ENCODE results near the gene PPARG.
A peak's percentile ranks its signal among the peaks of the same experiment; 100 is the strongest.

PPARG gene

DNA sequence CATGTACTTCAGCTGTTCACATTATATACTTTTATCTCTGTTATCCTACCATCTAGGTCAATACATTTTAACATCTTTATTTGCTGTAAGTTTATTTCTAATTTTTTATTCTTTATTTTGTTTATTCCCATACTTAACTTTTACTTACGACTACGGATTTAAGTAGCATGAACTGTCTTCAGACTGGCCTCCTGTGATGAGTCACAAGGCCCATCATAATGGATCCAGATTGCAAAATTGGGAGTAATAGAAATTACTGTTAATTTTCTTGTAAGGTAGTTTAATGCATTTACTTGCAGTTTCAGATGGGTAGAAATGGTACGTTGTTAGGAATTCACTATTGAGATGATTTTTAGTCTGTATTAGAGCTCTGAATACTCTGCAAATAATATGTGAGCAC lies 45.9 kb downstream of the PPARG start:
- Histone ChIP-seq H3K9me3 (ENCODE audit: control insufficient read depth, low read length) (no peaks in the 10 kb centered on the region), H3K4me3 (ENCODE audit: low read length) (no peak overlapping the region), H3K9ac (ENCODE audit: low read length) (no peak overlapping the region), H3K4me1 (ENCODE audit: control insufficient read depth, insufficient read depth, low read length) (peaks cover 43% of the 10 kb centered on the region), H3K36me3 (ENCODE audit: control insufficient read depth, insufficient read depth, low read length, severe bottlenecking) (peaks cover 18% of the 10 kb centered on the region), H3K27me3 (replicated peaks; ENCODE audit: control insufficient read depth, insufficient read depth, low read length) (no peaks in the 10 kb centered on the region)
- no peak for DNase-seq (ENCODE audit: low read depth)

DNA sequence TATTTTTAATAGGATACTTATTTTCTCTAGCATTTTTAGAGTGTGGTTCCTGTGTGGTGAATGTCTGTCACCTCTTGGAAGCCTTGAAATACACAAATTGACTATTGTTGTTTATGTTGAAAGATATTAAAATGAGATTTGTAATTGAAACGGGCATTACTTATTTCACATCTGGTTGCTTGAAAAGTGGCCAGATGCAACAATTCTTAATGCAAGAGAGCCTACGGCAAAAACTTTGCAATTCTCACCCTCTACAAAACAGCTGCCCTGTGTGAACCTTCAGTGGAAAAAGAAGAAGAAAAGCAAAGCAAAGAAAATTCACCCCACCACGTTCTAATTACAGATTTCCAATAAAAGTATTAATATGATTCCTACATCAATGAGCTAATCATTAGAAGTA lies 46.6 kb downstream of the PPARG start:
- H3K4me1 ChIP-seq (ENCODE audit: control insufficient read depth, insufficient read depth, low read length): peaks cover 47% of the 10 kb centered on the region
- no peak overlapping the region for H3K9ac ChIP-seq (ENCODE audit: low read length)
- no peak overlapping the region for H3K4me3 ChIP-seq (ENCODE audit: low read length)
- peak; percentile 38 for DNase-seq (ENCODE audit: low read depth)
- no peaks in the 10 kb centered on the region for H3K9me3 ChIP-seq (ENCODE audit: control insufficient read depth, low read length)
- peaks cover 19% of the 10 kb centered on the region for H3K36me3 ChIP-seq (ENCODE audit: control insufficient read depth, insufficient read depth, low read length, severe bottlenecking)
- H3K27me3 ChIP-seq (replicated peaks; ENCODE audit: control insufficient read depth, insufficient read depth, low read length): no peaks in the 10 kb centered on the region

DNA sequence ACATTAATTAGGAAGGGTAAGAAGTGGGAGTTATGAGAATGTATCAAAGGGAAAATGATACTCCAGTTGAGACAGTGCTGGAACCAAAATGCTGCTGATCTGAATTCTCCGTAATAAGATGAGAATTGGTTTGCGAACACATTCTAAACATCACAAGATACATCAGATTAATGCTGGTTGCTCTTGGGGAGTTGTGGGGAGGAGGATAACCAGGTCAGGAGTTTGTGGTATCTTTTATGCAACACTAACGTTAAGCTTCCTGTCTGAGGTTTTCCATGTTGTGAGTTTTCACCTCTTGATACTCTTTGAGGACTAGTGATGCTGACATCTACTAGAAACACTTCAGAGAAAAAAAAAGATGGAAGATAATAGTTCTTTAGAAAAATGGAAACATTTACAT lies 47.2 kb downstream of the PPARG start:
- no peak overlapping the region for H3K9ac ChIP-seq (ENCODE audit: low read length)
- H3K4me3 ChIP-seq (ENCODE audit: low read length): no peak overlapping the region
- no peak for DNase-seq (ENCODE audit: low read depth)
- H3K27me3 ChIP-seq (replicated peaks; ENCODE audit: control insufficient read depth, insufficient read depth, low read length): no peaks in the 10 kb centered on the region
- peaks cover 41% of the 10 kb centered on the region for H3K4me1 ChIP-seq (ENCODE audit: control insufficient read depth, insufficient read depth, low read length)
- H3K9me3 ChIP-seq (ENCODE audit: control insufficient read depth, low read length): no peaks in the 10 kb centered on the region
- H3K36me3 ChIP-seq (ENCODE audit: control insufficient read depth, insufficient read depth, low read length, severe bottlenecking): peaks cover 17% of the 10 kb centered on the region

DNA sequence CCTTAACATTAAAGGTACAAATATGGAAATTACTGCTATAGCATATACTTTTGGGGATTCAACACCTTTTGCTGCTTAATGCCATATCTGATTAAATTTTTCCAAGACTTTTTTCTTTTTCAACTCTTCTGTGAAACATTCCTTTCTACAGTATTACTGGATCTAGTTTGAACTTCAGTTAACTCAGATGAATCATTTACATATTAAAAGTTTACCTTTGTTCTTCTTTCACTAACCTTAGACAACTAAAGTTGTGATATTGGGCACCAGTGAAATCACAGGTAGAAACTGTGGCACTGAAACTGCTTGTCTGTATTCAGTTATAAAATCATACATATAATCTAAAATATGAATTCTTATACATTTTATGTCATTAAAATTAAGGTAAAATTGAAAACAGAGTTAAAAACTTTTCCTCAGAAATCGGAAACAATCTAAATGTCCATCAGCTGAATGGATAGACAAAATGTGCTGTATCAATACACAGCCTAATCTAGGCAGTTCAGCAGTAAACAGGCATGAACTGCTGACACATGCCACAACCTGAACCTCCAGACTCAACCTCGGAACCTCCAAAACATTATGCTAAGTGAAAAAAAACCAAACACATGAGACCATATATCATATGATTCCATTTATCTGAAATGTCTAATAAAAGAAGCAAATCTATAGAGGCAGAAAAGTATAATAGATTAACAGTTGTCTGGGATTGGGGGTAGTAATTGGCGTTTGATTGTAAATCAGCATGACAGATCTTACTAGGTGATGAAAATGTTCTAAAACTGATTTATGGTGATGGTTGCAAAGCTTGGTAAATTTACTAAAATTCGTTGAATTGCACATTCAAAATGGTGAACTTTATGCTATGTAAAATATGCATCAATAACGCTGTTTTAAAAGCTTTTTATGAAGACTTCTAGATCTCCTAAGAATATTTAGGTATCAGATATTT lies 50.0 kb downstream of the PPARG start:
- Histone ChIP-seq H3K9ac (ENCODE audit: low read length) (no peak overlapping the region), H3K4me1 (ENCODE audit: control insufficient read depth, insufficient read depth, low read length) (peaks cover 40% of the 10 kb centered on the region), H3K27me3 (replicated peaks; ENCODE audit: control insufficient read depth, insufficient read depth, low read length) (no peaks in the 10 kb centered on the region), H3K36me3 (ENCODE audit: control insufficient read depth, insufficient read depth, low read length, severe bottlenecking) (peaks cover 17% of the 10 kb centered on the region), H3K4me3 (ENCODE audit: low read length) (no peak overlapping the region), H3K9me3 (ENCODE audit: control insufficient read depth, low read length) (no peaks in the 10 kb centered on the region)
- DNase-seq (ENCODE audit: low read depth): no peak

DNA sequence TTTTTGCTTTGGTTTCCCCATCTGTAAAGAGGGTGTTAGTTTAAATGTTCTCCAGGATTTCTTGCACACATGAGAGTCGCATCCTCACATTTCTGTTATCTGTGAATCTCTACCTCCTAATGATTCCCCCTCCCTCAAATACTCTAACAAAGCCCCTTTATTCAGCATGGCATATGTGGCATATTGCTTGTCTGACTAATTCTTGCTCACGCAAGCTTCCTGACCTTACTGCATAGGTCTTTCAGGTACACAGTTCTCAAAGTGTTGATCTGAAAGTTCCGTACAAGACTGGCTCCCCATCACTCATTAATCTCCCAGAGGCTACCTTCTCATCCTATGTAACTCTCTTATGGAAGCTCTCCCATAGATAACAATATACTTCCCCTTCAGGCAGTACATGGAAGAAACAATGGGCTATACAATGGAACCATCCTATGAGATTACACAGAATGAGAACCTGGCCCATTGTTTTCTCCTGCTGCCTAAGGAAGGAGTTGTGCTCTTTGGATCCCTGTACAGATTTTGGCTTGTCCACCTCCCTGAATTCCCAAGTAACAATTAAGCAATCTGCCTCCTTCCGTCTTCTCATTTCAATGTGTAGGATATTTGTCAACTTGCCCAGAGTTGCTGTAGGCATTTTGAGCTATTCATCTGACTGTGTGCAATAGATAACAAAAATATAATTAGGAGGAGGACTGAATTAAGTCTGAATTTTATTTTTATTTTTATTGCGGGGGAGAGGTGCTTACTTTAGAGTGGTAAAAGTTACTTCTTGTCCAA lies 51.0 kb downstream of the PPARG start:
- Histone ChIP-seq H3K36me3 (ENCODE audit: control insufficient read depth, insufficient read depth, low read length, severe bottlenecking) (peaks cover 19% of the 10 kb centered on the region), H3K4me3 (ENCODE audit: low read length) (no peak overlapping the region), H3K4me1 (ENCODE audit: control insufficient read depth, insufficient read depth, low read length) (peaks cover 40% of the 10 kb centered on the region), H3K9me3 (ENCODE audit: control insufficient read depth, low read length) (no peaks in the 10 kb centered on the region), H3K27me3 (replicated peaks; ENCODE audit: control insufficient read depth, insufficient read depth, low read length) (no peaks in the 10 kb centered on the region), H3K9ac (ENCODE audit: low read length) (no peak overlapping the region)
- DNase-seq (ENCODE audit: low read depth): no peak

DNA sequence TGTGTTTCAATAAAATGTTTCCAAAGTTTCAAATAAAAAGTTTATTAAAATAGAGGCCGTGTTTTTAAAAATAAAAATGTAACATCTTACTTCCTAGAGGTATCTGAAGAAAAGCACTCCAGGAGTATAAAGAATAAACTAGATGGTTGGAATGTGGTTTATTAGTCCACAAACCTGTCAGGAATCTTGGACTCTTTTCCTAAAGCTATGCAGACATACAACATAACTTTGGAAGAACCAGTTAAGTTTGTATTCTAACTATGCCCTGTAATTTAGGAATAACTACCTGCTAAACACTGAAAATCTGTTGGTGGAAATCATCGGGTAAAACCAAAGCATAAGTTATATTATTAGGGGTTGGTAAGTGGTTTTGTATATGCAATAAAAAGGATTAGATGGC lies 51.6 kb downstream of the PPARG start:
- H3K27me3 ChIP-seq (replicated peaks; ENCODE audit: control insufficient read depth, insufficient read depth, low read length): no peaks in the 10 kb centered on the region
- no peak overlapping the region for H3K9ac ChIP-seq (ENCODE audit: low read length)
- peaks cover 24% of the 10 kb centered on the region for H3K36me3 ChIP-seq (ENCODE audit: control insufficient read depth, insufficient read depth, low read length, severe bottlenecking)
- H3K4me1 ChIP-seq (ENCODE audit: control insufficient read depth, insufficient read depth, low read length): peaks cover 40% of the 10 kb centered on the region
- H3K4me3 ChIP-seq (ENCODE audit: low read length): no peak overlapping the region
- DNase-seq (ENCODE audit: low read depth): no peak
- H3K9me3 ChIP-seq (ENCODE audit: control insufficient read depth, low read length): no peaks in the 10 kb centered on the region

DNA sequence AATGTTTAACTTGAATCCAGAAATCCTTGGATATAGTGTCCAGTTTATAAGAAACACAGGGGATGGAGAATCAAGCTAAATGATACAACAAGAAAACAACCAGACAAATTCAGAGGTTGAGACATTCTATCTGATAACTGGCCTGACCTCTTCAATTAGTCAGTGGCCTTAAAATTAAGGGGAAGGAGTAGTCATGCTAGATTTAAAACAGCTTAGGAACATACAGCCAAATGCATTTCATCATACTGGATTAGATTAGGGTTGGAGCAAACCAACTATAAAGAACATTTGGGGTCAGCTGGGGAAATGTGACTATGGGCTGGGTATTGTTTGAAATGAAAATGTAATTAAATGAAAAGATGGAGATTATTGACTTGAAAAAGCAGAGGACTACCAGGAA lies 53.3 kb downstream of the PPARG start:
- H3K9me3 ChIP-seq (ENCODE audit: control insufficient read depth, low read length): no peaks in the 10 kb centered on the region
- H3K9ac ChIP-seq (ENCODE audit: low read length): no peak overlapping the region
- H3K27me3 ChIP-seq (replicated peaks; ENCODE audit: control insufficient read depth, insufficient read depth, low read length): no peaks in the 10 kb centered on the region
- H3K4me3 ChIP-seq (ENCODE audit: low read length): no peak overlapping the region
- peaks cover 30% of the 10 kb centered on the region for H3K36me3 ChIP-seq (ENCODE audit: control insufficient read depth, insufficient read depth, low read length, severe bottlenecking)
- DNase-seq (ENCODE audit: low read depth): peak; percentile 31
- H3K4me1 ChIP-seq (ENCODE audit: control insufficient read depth, insufficient read depth, low read length): peaks cover 37% of the 10 kb centered on the region

DNA sequence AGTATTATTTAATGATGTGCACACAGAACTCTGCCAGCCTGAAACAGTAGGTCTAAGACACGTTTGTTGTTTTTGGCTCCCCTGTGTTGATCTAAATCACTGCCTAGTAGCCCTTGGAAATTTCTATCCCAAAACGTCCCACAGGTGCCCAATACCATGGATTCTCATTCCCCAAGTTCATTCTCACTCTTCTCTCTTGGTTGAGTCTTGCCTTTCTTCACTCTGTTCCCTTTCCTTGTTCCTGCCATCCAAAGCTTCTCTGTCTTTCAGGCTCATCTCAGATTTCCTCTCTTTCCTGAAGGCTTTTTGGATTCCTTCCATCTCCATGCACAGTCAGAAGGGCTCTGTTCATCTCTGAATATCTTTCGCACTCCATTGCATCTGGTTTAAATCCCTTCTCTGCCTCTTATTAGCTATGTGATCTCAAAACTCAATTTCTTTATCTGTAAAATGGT lies 54.2 kb downstream of the PPARG start:
- peak; percentile 32 for DNase-seq (ENCODE audit: low read depth)
- H3K36me3 ChIP-seq (ENCODE audit: control insufficient read depth, insufficient read depth, low read length, severe bottlenecking): peaks cover 30% of the 10 kb centered on the region
- H3K4me3 ChIP-seq (ENCODE audit: low read length): no peak overlapping the region
- H3K27me3 ChIP-seq (replicated peaks; ENCODE audit: control insufficient read depth, insufficient read depth, low read length): no peaks in the 10 kb centered on the region
- peaks cover 44% of the 10 kb centered on the region for H3K4me1 ChIP-seq (ENCODE audit: control insufficient read depth, insufficient read depth, low read length)
- H3K9ac ChIP-seq (ENCODE audit: low read length): no peak overlapping the region
- no peaks in the 10 kb centered on the region for H3K9me3 ChIP-seq (ENCODE audit: control insufficient read depth, low read length)

DNA sequence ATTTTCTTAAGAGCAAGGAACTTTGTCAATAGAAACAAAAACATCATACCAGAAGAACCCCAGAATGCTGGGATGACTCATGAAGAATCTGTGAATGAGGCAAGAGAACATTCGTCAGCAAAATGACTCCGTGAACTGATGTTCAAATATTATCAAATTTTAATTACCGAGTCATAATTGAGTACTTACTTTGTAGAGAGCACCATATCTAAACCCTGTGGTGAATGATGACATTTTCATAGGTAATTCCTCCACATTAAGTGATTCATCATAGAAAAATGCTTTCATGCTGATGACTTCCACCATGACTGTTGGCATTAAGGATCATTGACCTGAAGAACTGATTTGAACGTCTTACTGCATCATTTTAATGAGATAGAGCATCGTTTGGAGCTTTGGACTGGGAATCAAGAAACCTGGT lies 56.3 kb downstream of the PPARG start:
- H3K4me1 ChIP-seq (ENCODE audit: control insufficient read depth, insufficient read depth, low read length): peaks cover 48% of the 10 kb centered on the region
- no peak overlapping the region for H3K9ac ChIP-seq (ENCODE audit: low read length)
- H3K36me3 ChIP-seq (ENCODE audit: control insufficient read depth, insufficient read depth, low read length, severe bottlenecking): peaks cover 21% of the 10 kb centered on the region
- peak; percentile 35 for DNase-seq (ENCODE audit: low read depth)
- no peak overlapping the region for H3K4me3 ChIP-seq (ENCODE audit: low read length)
- no peaks in the 10 kb centered on the region for H3K27me3 ChIP-seq (replicated peaks; ENCODE audit: control insufficient read depth, insufficient read depth, low read length)
- no peaks in the 10 kb centered on the region for H3K9me3 ChIP-seq (ENCODE audit: control insufficient read depth, low read length)

DNA sequence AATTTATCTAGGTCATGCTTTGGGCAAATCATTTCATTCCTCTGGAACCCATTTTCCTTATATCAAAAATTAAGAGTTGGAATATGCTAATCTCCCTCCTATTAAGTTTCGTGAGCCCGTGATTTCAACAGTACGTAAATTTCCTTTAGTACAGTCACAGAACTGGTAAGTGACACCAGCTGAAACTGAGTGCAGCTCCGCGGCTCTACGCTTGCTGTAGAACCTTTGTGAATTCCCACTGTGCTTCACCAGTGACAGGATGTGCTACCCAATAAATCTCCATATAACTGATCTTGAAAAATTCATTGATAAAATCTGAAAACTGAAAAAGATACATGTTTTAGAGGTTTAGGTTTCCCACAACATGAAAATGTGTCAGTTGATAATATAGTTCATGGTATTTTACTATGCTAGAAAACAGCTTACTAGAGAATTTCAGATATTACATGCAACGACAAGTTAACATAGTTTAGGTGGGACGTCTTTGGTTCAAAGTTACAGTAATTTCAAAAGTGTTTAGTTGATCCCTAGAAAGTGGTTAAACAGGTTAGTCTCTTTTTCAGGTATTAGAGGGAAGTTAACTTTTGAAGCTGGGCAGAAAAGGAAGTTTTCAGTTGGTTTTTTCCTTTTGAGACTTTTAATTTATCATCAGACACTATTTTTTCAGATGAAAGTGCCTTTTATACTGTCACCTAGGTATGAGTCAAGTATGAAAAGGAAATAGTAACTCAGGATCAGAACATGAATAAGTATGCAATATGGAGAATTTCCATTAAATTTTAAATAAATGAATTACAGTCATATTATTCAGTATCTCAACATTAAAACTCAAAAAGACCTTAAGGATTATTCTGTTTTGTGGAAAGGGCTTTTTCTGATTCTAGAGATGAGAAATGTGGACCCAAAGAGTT lies 57.0 kb downstream of the PPARG start:
- Histone ChIP-seq H3K9ac (ENCODE audit: low read length) (no peak overlapping the region), H3K36me3 (ENCODE audit: control insufficient read depth, insufficient read depth, low read length, severe bottlenecking) (peaks cover 21% of the 10 kb centered on the region), H3K9me3 (ENCODE audit: control insufficient read depth, low read length) (no peaks in the 10 kb centered on the region), H3K4me1 (ENCODE audit: control insufficient read depth, insufficient read depth, low read length) (peaks cover 52% of the 10 kb centered on the region), H3K27me3 (replicated peaks; ENCODE audit: control insufficient read depth, insufficient read depth, low read length) (no peaks in the 10 kb centered on the region), H3K4me3 (ENCODE audit: low read length) (no peak overlapping the region)
- no peak for DNase-seq (ENCODE audit: low read depth)

All from adipocyte (in vitro differentiated cells).